H9 (cell line): ENCODE results near the gene HCST. TPM values are rescaled to one million over a fixed set of nuclear protein-coding genes. Genes with fewer than 3 reads are reported as not detected.

Source experiments
- DNase-seq: peaks from one replicate; pipeline ENCODE4 v3.0.0-alpha.2; 2017
- H2AFZ ChIP-seq: one replicate; pipeline ENCODE4 v1.6.1; 2013; ENCODE audit warnings: mild to moderate bottlenecking, low read length, control low read depth, moderate library complexity
- H2AK5ac ChIP-seq: 2 replicates; pipeline ENCODE4 v1.6.1; 2013; ENCODE audit warnings: low read length, control low read depth, mixed read lengths; ENCODE audit not compliant: insufficient read length
- H2BK120ac ChIP-seq: one replicate; pipeline ENCODE4 v1.6.1; 2013; ENCODE audit warnings: low read depth, mild to moderate bottlenecking, low read length, control low read depth, inconsistent platforms; ENCODE audit not compliant: poor library complexity, severe bottlenecking
- H2BK12ac ChIP-seq: 2 replicates; pipeline ENCODE4 v1.6.1; 2013; ENCODE audit warnings: low read length, control low read depth, mixed read lengths, low read depth; ENCODE audit not compliant: insufficient read length
- H2BK15ac ChIP-seq: 2 replicates; pipeline ENCODE4 v1.6.1; 2013; ENCODE audit warnings: low read depth, low read length, control low read depth
- H2BK20ac ChIP-seq: one replicate; pipeline ENCODE4 v1.6.1; 2013; ENCODE audit warnings: low read depth, mild to moderate bottlenecking, low read length, control low read depth, inconsistent platforms; ENCODE audit not compliant: poor library complexity, severe bottlenecking
- H2BK5ac ChIP-seq: 2 replicates; pipeline ENCODE4 v1.6.1; 2013; ENCODE audit warnings: low read length, control low read depth, mixed read lengths; ENCODE audit not compliant: insufficient read length
- H3K14ac ChIP-seq: 2 replicates; pipeline ENCODE4 v1.6.1; 2013; ENCODE audit warnings: low read length, control low read depth; ENCODE audit not compliant: insufficient read depth
- H3K18ac ChIP-seq: 2 replicates; pipeline ENCODE4 v1.6.1; 2013; ENCODE audit warnings: low read depth, mild to moderate bottlenecking, mixed read lengths, low read length, control low read depth; ENCODE audit not compliant: insufficient read length
- H3K23ac ChIP-seq: 2 replicates; pipeline ENCODE4 v1.6.1; 2013; ENCODE audit warnings: low read length, control low read depth, mixed read lengths, low read depth; ENCODE audit not compliant: insufficient read length
- H3K23me2 ChIP-seq: 2 replicates; pipeline ENCODE4 v1.6.1; 2013; ENCODE audit warnings: low read depth, mild to moderate bottlenecking, mixed read lengths, low read length, control low read depth; ENCODE audit not compliant: insufficient read length, poor library complexity, severe bottlenecking
- H3K27ac ChIP-seq: 2 replicates; pipeline ENCODE4 v1.5.1; 2013; ENCODE audit warnings: low read length, control low read depth, mixed read lengths, low read depth; ENCODE audit not compliant: insufficient read length
- H3K27me3 ChIP-seq: 2 replicates; pipeline ENCODE4 v1.6.1; 2013; ENCODE audit warnings: low read length, control low read depth, inconsistent platforms; ENCODE audit not compliant: insufficient read depth
- H3K4ac ChIP-seq: 2 replicates; pipeline ENCODE4 v1.6.1; 2013; ENCODE audit warnings: low read depth, mild to moderate bottlenecking, control low read depth, inconsistent platforms, low read length, moderate library complexity
- H3K4me1 ChIP-seq: 2 replicates; pipeline ENCODE4 v1.6.1; 2013; ENCODE audit warnings: low read length, control low read depth, inconsistent platforms; ENCODE audit not compliant: insufficient read depth
- H3K4me2 ChIP-seq: 2 replicates; pipeline ENCODE4 v1.6.1; 2013; ENCODE audit warnings: low read length, control low read depth, mixed read lengths; ENCODE audit not compliant: insufficient read length, insufficient read depth
- H3K56ac ChIP-seq: 2 replicates; pipeline ENCODE4 v1.6.1; 2013; ENCODE audit warnings: low read depth, mild to moderate bottlenecking, mixed read lengths, low read length, control low read depth; ENCODE audit not compliant: insufficient read length
- H3K79me1 ChIP-seq: 2 replicates; pipeline ENCODE4 v1.6.1; 2013; ENCODE audit warnings: low read depth, mild to moderate bottlenecking, moderate library complexity, low read length, control low read depth, inconsistent platforms; ENCODE audit not compliant: insufficient read depth, poor library complexity, severe bottlenecking
- H3K79me2 ChIP-seq: 2 replicates; pipeline ENCODE4 v1.6.1; 2013; ENCODE audit warnings: low read length, control low read depth, inconsistent platforms; ENCODE audit not compliant: insufficient read depth
- H3K9ac ChIP-seq: 2 replicates; pipeline ENCODE4 v1.6.1; 2013; ENCODE audit warnings: low read length, control low read depth, mixed read lengths; ENCODE audit not compliant: insufficient read length; ENCODE audit errors: extremely low read depth
- H3K9me3 ChIP-seq: one replicate; pipeline ENCODE4 v1.6.1; 2013; ENCODE audit warnings: low read depth, low read length, inconsistent platforms; ENCODE audit not compliant: control insufficient read depth
- H3T11ph ChIP-seq: one replicate; pipeline ENCODE4 v1.6.1; 2013; ENCODE audit warnings: mild to moderate bottlenecking, low read length, control low read depth, inconsistent platforms
- H4K20me1 ChIP-seq: one replicate; pipeline ENCODE4 v1.6.1; 2013; ENCODE audit not compliant: control insufficient read depth, insufficient read length, insufficient read depth
- H4K5ac ChIP-seq: 2 replicates; pipeline ENCODE4 v1.6.1; 2013; ENCODE audit warnings: low read depth, mild to moderate bottlenecking, mixed read lengths, low read length, control low read depth; ENCODE audit not compliant: insufficient read length
- H4K8ac ChIP-seq: replicated peaks from 2 replicates; pipeline ENCODE4 v1.6.1; 2013; ENCODE audit warnings: low read length, control low read depth, mixed read lengths, low read depth; ENCODE audit not compliant: insufficient read length
- H4K91ac ChIP-seq: 2 replicates; pipeline ENCODE4 v1.6.1; 2013; ENCODE audit warnings: low read depth, mild to moderate bottlenecking, moderate library complexity, mixed read lengths, low read length, control low read depth; ENCODE audit not compliant: insufficient read length
- H3K27ac Mint-ChIP-seq, 3 experiments: 2 replicates in 2 of 3; 3 replicates in 1 of 3; pipeline ENCODE4 v1.8.0; 2020 to 2021; ENCODE audit warnings: mixed read lengths in 3 of 3, mild to moderate bottlenecking in 1 of 3, moderate library complexity in 1 of 3
- H3K27me3 Mint-ChIP-seq: 2 replicates; pipeline ENCODE4 v1.8.0; 2021; ENCODE audit warnings: low read depth, mild to moderate bottlenecking, moderate library complexity, mixed read lengths
- H3K36me3 Mint-ChIP-seq, 3 experiments: 2 replicates in 2 of 3; 3 replicates in 1 of 3; pipeline ENCODE4 v1.8.0; 2020 to 2021; ENCODE audit warnings: low read depth in 3 of 3, mixed read lengths in 3 of 3; ENCODE audit not compliant: insufficient read depth in 1 of 3
- H3K4me1 Mint-ChIP-seq, 2 experiments: 2 replicates each; pipeline ENCODE4 v1.8.0; 2020; ENCODE audit warnings: mixed read lengths in 2 of 2
- H3K4me3 Mint-ChIP-seq, 2 experiments: 2 replicates in 1 of 2; 3 replicates in 1 of 2; pipeline ENCODE4 v1.8.0; 2020 to 2021; ENCODE audit warnings: mild to moderate bottlenecking in 2 of 2, mixed read lengths in 2 of 2, moderate library complexity in 1 of 2
- H3K9me3 Mint-ChIP-seq, 2 experiments: 2 replicates in 1 of 2; 3 replicates in 1 of 2; pipeline ENCODE4 v1.8.0; 2020; ENCODE audit warnings: mild to moderate bottlenecking in 2 of 2, mixed read lengths in 2 of 2, moderate library complexity in 1 of 2
- WGBS: extraction: QIAGEN DNeasy Blood & Tissue Kit; methylation state at CpG from one replicate; pipeline ENCODE4 v1.1.7; 2013; ENCODE audit warnings: missing lambda C conversion rate, low lambda C conversion rate, mixed read lengths; ENCODE audit not compliant: insufficient read length; ENCODE audit errors: extremely low coverage; 5-methylcytosine and 5-hydroxymethylcytosine counted together
- total RNA-seq: library from RNA; stranded (reverse); gene quantifications from 2 replicates; pipeline ENCODE4 v1.2.1, GENCODE V29; 2021
- TF ChIP-seq, protein P1 (sequence below): fragments of 200-600 bp; sonication (generic); conservative IDR thresholded peaks from 3 replicates; pipeline ENCODE4 v1.8.0; 2021; ENCODE audit warnings: antibody characterized with exemption, mild to moderate bottlenecking

The HCST gene
- total RNA-seq, 1 experiment from 2014 or later: 0.68 TPM

DNA sequence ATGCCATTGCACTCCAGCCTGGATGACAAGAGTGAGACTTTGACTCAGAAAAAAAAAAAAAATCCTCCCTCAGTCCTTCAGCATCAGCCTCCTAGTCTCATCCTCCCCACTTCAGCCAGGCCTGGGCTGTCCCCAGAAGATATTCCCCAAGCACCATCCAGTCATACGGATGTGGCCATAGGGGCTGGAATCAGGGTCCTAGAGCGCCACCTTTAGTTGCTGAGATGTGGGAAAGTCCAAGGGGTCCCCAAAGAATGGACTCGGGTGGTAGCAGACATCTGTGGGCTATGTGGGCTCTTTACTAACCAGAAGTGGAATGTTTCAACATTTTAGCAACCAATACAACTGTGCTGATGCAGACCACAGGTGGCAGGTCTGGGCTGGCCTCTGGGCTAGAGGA, 8.8 kb downstream of the HCST start:
- H3K56ac ChIP-seq: no peak overlapping the region
- Mint-ChIP-seq H3K36me3 (no peaks in the 10 kb centered on the region), H3K4me1 (peaks cover 4 to 21% of the 10 kb centered on the region in 2 experiments), H3K27ac (no peak overlapping the region), H3K27me3 (peaks cover 6% of the 10 kb centered on the region), H3K9me3 (no peaks in the 10 kb centered on the region), H3K4me3 (no peak overlapping the region)
- TF ChIP-seq, protein P1, sequence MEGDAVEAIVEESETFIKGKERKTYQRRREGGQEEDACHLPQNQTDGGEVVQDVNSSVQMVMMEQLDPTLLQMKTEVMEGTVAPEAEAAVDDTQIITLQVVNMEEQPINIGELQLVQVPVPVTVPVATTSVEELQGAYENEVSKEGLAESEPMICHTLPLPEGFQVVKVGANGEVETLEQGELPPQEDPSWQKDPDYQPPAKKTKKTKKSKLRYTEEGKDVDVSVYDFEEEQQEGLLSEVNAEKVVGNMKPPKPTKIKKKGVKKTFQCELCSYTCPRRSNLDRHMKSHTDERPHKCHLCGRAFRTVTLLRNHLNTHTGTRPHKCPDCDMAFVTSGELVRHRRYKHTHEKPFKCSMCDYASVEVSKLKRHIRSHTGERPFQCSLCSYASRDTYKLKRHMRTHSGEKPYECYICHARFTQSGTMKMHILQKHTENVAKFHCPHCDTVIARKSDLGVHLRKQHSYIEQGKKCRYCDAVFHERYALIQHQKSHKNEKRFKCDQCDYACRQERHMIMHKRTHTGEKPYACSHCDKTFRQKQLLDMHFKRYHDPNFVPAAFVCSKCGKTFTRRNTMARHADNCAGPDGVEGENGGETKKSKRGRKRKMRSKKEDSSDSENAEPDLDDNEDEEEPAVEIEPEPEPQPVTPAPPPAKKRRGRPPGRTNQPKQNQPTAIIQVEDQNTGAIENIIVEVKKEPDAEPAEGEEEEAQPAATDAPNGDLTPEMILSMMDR: peak; percentile 60
- no peak overlapping the region for H2BK5ac ChIP-seq
- H2AFZ ChIP-seq: no peak overlapping the region
- H3K79me1 ChIP-seq: no peaks in the 10 kb centered on the region
- H3K4ac ChIP-seq: no peak overlapping the region
- no peak overlapping the region for H3K23ac ChIP-seq
- peaks cover 2% of the 10 kb centered on the region; the same call in 1 of the 2 replicates for H3K4me1 ChIP-seq
- H4K20me1 ChIP-seq: no peaks in the 10 kb centered on the region
- H3K9ac ChIP-seq: no peak overlapping the region
- H2BK120ac ChIP-seq: no peak overlapping the region
- no peak overlapping the region for H3K14ac ChIP-seq
- no peak overlapping the region for H3K4me2 ChIP-seq
- no peak overlapping the region for H2AK5ac ChIP-seq
- H3K27ac ChIP-seq: no peak overlapping the region
- H2BK20ac ChIP-seq: no peak overlapping the region
- no peaks in the 10 kb centered on the region for H3K79me2 ChIP-seq
- no peak overlapping the region for H4K8ac ChIP-seq
- WGBS: no CpG with 5 or more reads among the region's 3 CpGs
- no peak overlapping the region for H4K91ac ChIP-seq
- DNase-seq: peak; percentile 53
- H2BK12ac ChIP-seq: no peak overlapping the region
- H3T11ph ChIP-seq: no peak overlapping the region
- H2BK15ac ChIP-seq: no peak overlapping the region
- H3K18ac ChIP-seq: no peak overlapping the region
- no peak overlapping the region for H4K5ac ChIP-seq
- no peaks in the 10 kb centered on the region for H3K23me2 ChIP-seq
- no peaks in the 10 kb centered on the region for H3K27me3 ChIP-seq
- no peaks in the 10 kb centered on the region for H3K9me3 ChIP-seq
